H1 (cell line): ENCODE data around the gene FADS3. TPM values are rescaled to one million over a fixed set of nuclear protein-coding genes. Genes with fewer than 3 reads are reported as not detected.

Experiments used
- CTCF ChIA-PET: fragments of 300-600 bp; sonication (Branson Sonifier 250); formaldehyde crosslinking; loops from one replicate; lab custom pipeline; 2021; ENCODE audit not compliant: partially characterized antibody; lab: Charles Lee
- POLR2A ChIA-PET: fragments of 300-600 bp; sonication (Branson Sonifier 250); formaldehyde crosslinking; loops from one replicate; lab custom pipeline; 2021; ENCODE audit warnings: inconsistent platforms; ENCODE audit not compliant: partially characterized antibody; lab: Charles Lee
- DNase-seq, 2 experiments: peaks; one replicate each; pipeline versions ENCODE4 v3.0.0 to v3.0.0-alpha.2; 2010 to 2022; ENCODE audit warnings: low spot score in 2 of 2, low read depth in 1 of 2, mixed read lengths in 1 of 2
- FAIRE-seq: peaks from 2 replicates; lab custom pipeline; 2011; peaks lifted over from hg19 to GRCh38; lab: Jason Lieb, UNC
- H2AFZ ChIP-seq: 2 replicates; pipeline ENCODE4 v1.8.1; 2012; ENCODE audit warnings: low read length, inconsistent platforms
- H2AK5ac ChIP-seq: 2 replicates; pipeline ENCODE4 v1.6.1; 2013; ENCODE audit warnings: low read depth, low read length
- H2BK120ac ChIP-seq: replicated peaks from 2 replicates; pipeline ENCODE3; 2013; ENCODE audit warnings: low read depth, low read length, inconsistent platforms
- H2BK12ac ChIP-seq: 2 replicates; pipeline ENCODE4 v1.6.1; 2013; ENCODE audit warnings: low read depth, low read length
- H2BK15ac ChIP-seq: 2 replicates; pipeline ENCODE4 v1.6.1; 2013; ENCODE audit warnings: low read length
- H2BK20ac ChIP-seq: 2 replicates; pipeline ENCODE4 v1.6.1; 2013; ENCODE audit warnings: low read length
- H2BK5ac ChIP-seq: 2 replicates; pipeline ENCODE4 v1.6.1; 2013; ENCODE audit warnings: low read depth, low read length
- H3K14ac ChIP-seq: 2 replicates; pipeline ENCODE4 v1.6.1; 2013; ENCODE audit warnings: inconsistent platforms; ENCODE audit not compliant: insufficient read length
- H3K18ac ChIP-seq: 2 replicates; pipeline ENCODE4 v1.6.1; 2013; ENCODE audit warnings: low read length; ENCODE audit errors: extremely low read depth
- H3K23ac ChIP-seq: 2 replicates; pipeline ENCODE4 v1.6.1; 2013; ENCODE audit warnings: inconsistent platforms; ENCODE audit not compliant: insufficient read length
- H3K23me2 ChIP-seq: 2 replicates; pipeline ENCODE4 v1.6.1; 2013; ENCODE audit warnings: low read depth, low read length
- H3K27ac ChIP-seq: 2 replicates; pipeline ENCODE4 v1.6.1; 2011; ENCODE audit warnings: low read depth, low read length, inconsistent platforms
- H3K27me3 ChIP-seq, 4 experiments: replicated peaks in 1 of 4; 1 replicate in 1 of 4; 2 replicates in 3 of 4; pipeline versions ENCODE4 v1.6.1 to v1.8.1; 2011 to 2013; ENCODE audit warnings: low read length in 3 of 4, mild to moderate bottlenecking in 3 of 4, inconsistent platforms in 2 of 4, mixed read lengths in 2 of 4, moderate library complexity in 1 of 4; ENCODE audit not compliant: control insufficient read depth in 3 of 4, insufficient read depth in 3 of 4; ENCODE audit errors: extremely low read depth in 1 of 4
- H3K36me3 ChIP-seq, 4 experiments: 2 replicates each; pipeline versions ENCODE4 v1.6.1 to v1.8.1; 2011 to 2013; ENCODE audit warnings: mild to moderate bottlenecking in 4 of 4, low read length in 3 of 4, moderate library complexity in 2 of 4, control low read depth in 1 of 4, inconsistent platforms in 1 of 4; ENCODE audit not compliant: insufficient read depth in 4 of 4, control insufficient read depth in 2 of 4
- H3K4ac ChIP-seq: replicated peaks from 2 replicates; pipeline ENCODE3; 2013; ENCODE audit warnings: low read length, low read depth, mixed read lengths, inconsistent platforms; ENCODE audit not compliant: insufficient read length
- H3K4me1 ChIP-seq, 4 experiments: replicated peaks in 1 of 4; 1 replicate in 1 of 4; 2 replicates in 3 of 4; pipeline versions ENCODE4 v1.6.1 to v1.8.1; 2011 to 2013; ENCODE audit warnings: low read length in 3 of 4, inconsistent platforms in 2 of 4, mixed read lengths in 1 of 4; ENCODE audit not compliant: insufficient read depth in 4 of 4, control insufficient read depth in 3 of 4
- H3K4me2 ChIP-seq, 2 experiments: 2 replicates each; pipeline versions ENCODE4 v1.6.1 to v1.8.1; 2011 to 2013; ENCODE audit warnings: low read depth in 2 of 2, low read length in 2 of 2, control low read depth in 1 of 2, inconsistent platforms in 1 of 2, mild to moderate bottlenecking in 1 of 2; ENCODE audit not compliant: insufficient read depth in 1 of 2
- H3K4me3 ChIP-seq, 4 experiments: fragments of 200-600, 300-600 bp in 1 of 4; sonication (generic), shearing (Covaris generic), sonication (Bioruptor Twin) in 1 of 4; 2 replicates each; pipeline versions ENCODE4 v1.5.1 to v1.8.1; 2011 to 2016; ENCODE audit warnings: low read length in 4 of 4, low read depth in 3 of 4, control low read depth in 2 of 4, inconsistent platforms in 2 of 4, mild to moderate bottlenecking in 2 of 4, mixed read lengths in 1 of 4, moderate library complexity in 1 of 4; ENCODE audit not compliant: insufficient read depth in 2 of 4; ENCODE audit errors: extremely low read depth in 1 of 4
- H3K56ac ChIP-seq: replicated peaks from 2 replicates; pipeline ENCODE3; 2013; ENCODE audit warnings: low read depth, mild to moderate bottlenecking, mixed read lengths, low read length, inconsistent platforms; ENCODE audit not compliant: insufficient read length
- H3K79me1 ChIP-seq: 2 replicates; pipeline ENCODE4 v1.6.1; 2013; ENCODE audit warnings: low read depth, low read length, control low read depth
- H3K79me2 ChIP-seq, 2 experiments: 2 replicates each; pipeline versions ENCODE4 v1.6.1 to v1.8.1; 2012 to 2013; ENCODE audit warnings: low read length in 2 of 2, mild to moderate bottlenecking in 2 of 2, inconsistent platforms in 1 of 2; ENCODE audit not compliant: insufficient read depth in 2 of 2, control insufficient read depth in 1 of 2
- H3K9ac ChIP-seq, 4 experiments: replicated peaks in 1 of 4; 1 replicate in 1 of 4; 2 replicates in 3 of 4; pipeline versions ENCODE4 v1.6.1 to v1.8.1; 2011 to 2013; ENCODE audit warnings: low read depth in 3 of 4, low read length in 3 of 4, control low read depth in 2 of 4, mild to moderate bottlenecking in 2 of 4, moderate library complexity in 2 of 4, inconsistent platforms in 1 of 4; ENCODE audit errors: extremely low read depth in 1 of 4
- H3K9me3 ChIP-seq, 2 experiments: 2 replicates each; pipeline versions ENCODE4 v1.6.1 to v1.8.1; 2012 to 2013; ENCODE audit warnings: mild to moderate bottlenecking in 2 of 2, moderate library complexity in 2 of 2, control low read depth in 1 of 2, inconsistent platforms in 1 of 2, low read depth in 1 of 2, low read length in 1 of 2, mixed read lengths in 1 of 2; ENCODE audit not compliant: insufficient read depth in 2 of 2
- H4K20me1 ChIP-seq, 2 experiments: replicated peaks in 1 of 2; 2 replicates each; pipeline versions ENCODE3 to v1.8.1; 2011 to 2013; ENCODE audit warnings: inconsistent platforms in 2 of 2, low read length in 2 of 2, mild to moderate bottlenecking in 1 of 2; ENCODE audit not compliant: insufficient read depth in 2 of 2, control insufficient read depth in 1 of 2
- H4K5ac ChIP-seq: 2 replicates; pipeline ENCODE4 v1.6.1; 2013; ENCODE audit warnings: low read length, low read depth, mixed read lengths, inconsistent platforms; ENCODE audit not compliant: insufficient read length
- H4K8ac ChIP-seq: 2 replicates; pipeline ENCODE4 v1.8.0; 2013; ENCODE audit warnings: mild to moderate bottlenecking, moderate library complexity, low read length, inconsistent platforms; ENCODE audit not compliant: insufficient read depth; ENCODE audit errors: extremely low read depth
- H4K91ac ChIP-seq: replicated peaks from 2 replicates; pipeline ENCODE3; 2013; ENCODE audit warnings: low read length, mixed read lengths, inconsistent platforms; ENCODE audit not compliant: insufficient read length
- BACH1 ChIP-seq: IDR thresholded peaks from 2 replicates; pipeline ENCODE4 v1.6.1; 2012; ENCODE audit warnings: low read length, improper control_type of control experiment
- BRCA1 ChIP-seq: IDR thresholded peaks from 2 replicates; pipeline ENCODE4 v1.6.1; 2012; ENCODE audit warnings: low read depth, low read length, improper control_type of control experiment
- CBX8 ChIP-seq: fragments of 300-800, 300-1000 bp; sonication (generic); IDR thresholded peaks from 2 replicates; pipeline ENCODE4 v1.7.1; 2016; ENCODE audit warnings: low read depth, low read length, borderline replicate concordance
- CHD2 ChIP-seq: IDR thresholded peaks from 2 replicates; pipeline ENCODE4 v1.6.1; 2012; ENCODE audit warnings: low read length, improper control_type of control experiment
- CTBP2 ChIP-seq: IDR thresholded peaks from 2 replicates; pipeline ENCODE4 v1.7.0; 2011; ENCODE audit warnings: borderline replicate concordance, mild to moderate bottlenecking, moderate library complexity, mixed read lengths, low read length; ENCODE audit not compliant: insufficient read depth, insufficient read length
- GABPA ChIP-seq: IDR thresholded peaks from 2 replicates; pipeline ENCODE4 v1.6.1; 2011; ENCODE audit warnings: mild to moderate bottlenecking, low read length, moderate library complexity, borderline replicate concordance; ENCODE audit not compliant: insufficient read depth
- HDAC6 ChIP-seq: IDR thresholded peaks from one replicate; pipeline ENCODE4 v1.7.1; 2012; ENCODE audit warnings: low read depth, mild to moderate bottlenecking, inconsistent platforms, low read length, moderate library complexity
- JUN ChIP-seq: IDR thresholded peaks from 2 replicates; pipeline ENCODE4 v1.6.1; 2011; ENCODE audit warnings: low read depth, mild to moderate bottlenecking, improper control_type of control experiment, low read length
- JUND ChIP-seq: IDR thresholded peaks from 2 replicates; pipeline ENCODE4 v1.6.1; 2011; ENCODE audit warnings: mild to moderate bottlenecking, improper control_type of control experiment, low read length
- KDM4A ChIP-seq: IDR thresholded peaks from one replicate; pipeline ENCODE4 v1.7.1; 2012; ENCODE audit warnings: low read depth, mild to moderate bottlenecking, moderate library complexity, low read length, inconsistent platforms; ENCODE audit not compliant: severe bottlenecking
- KDM5A ChIP-seq: fragments of 200-600 bp; IDR thresholded peaks from 2 replicates; pipeline ENCODE4 v1.7.1; 2012; ENCODE audit warnings: mild to moderate bottlenecking, low read length, inconsistent platforms, mixed read lengths
- MAFK ChIP-seq: IDR thresholded peaks from 2 replicates; pipeline ENCODE4 v1.6.1; 2012; ENCODE audit warnings: low read depth, mild to moderate bottlenecking, improper control_type of control experiment, low read length
- SP1 ChIP-seq: IDR thresholded peaks from 2 replicates; pipeline ENCODE4 v1.6.1; 2011; ENCODE audit warnings: low read depth, low read length
- SP4 ChIP-seq: IDR thresholded peaks from 2 replicates; pipeline ENCODE4 v1.6.1; 2012; ENCODE audit warnings: low read length, inconsistent platforms
- WGBS, 2 experiments: shearing (Covaris generic) in 1 of 2; methylation state at CpG; one replicate each; pipeline versions ENCODE4 v1.1.6 to v1.1.7; 2013 to 2015; ENCODE audit warnings: low lambda C conversion rate in 2 of 2, mixed read lengths in 2 of 2, inconsistent platforms in 1 of 2, low coverage in 1 of 2, missing lambda C conversion rate in 1 of 2; ENCODE audit not compliant: insufficient replicate concordance in 2 of 2, insufficient coverage in 1 of 2, insufficient read length in 1 of 2; ENCODE audit errors: extremely low coverage in 1 of 2, missing lambda C conversion rate in 1 of 2; 5-methylcytosine and 5-hydroxymethylcytosine counted together
- polyA plus RNA-seq, 7 experiments: library from polyadenylated mRNA; depleted of rRNA in 3 of 7; stranded (reverse) in 5 of 7; unstranded in 2 of 7; fragments of >200 nt in 5 of 7; fragments of 200-250 nt in 2 of 7; gene quantifications; 1 replicate in 5 of 7; 2 replicates in 1 of 7; 4 replicates in 1 of 7; pipeline versions ENCODE4 v1.2.1 to v1.2.3, GENCODE V29; 2011 to 2013; ENCODE audit warnings: missing spikeins in 2 of 7, mixed read lengths in 2 of 7
- total RNA-seq: library from RNA; stranded (reverse); fragmentation: NEBNext Ultra II Directional; extraction: Animal tissue kit (Norgen Biotek cat#: 25700); gene quantifications from 2 replicates; pipeline ENCODE4 v1.2.1, GENCODE V29; 2021

Gene FADS3
- total and polyA plus RNA-seq, 2 of the 8 experiments (the other 6 are each of a cell fraction or from before 2014, with no cell fraction given): 43.8 to 76.3 TPM

- H3K4ac ChIP-seq: no peak overlapping the region
- H3K27me3 ChIP-seq: no peaks in the 10 kb centered on the region
- H3K4me1 ChIP-seq: peaks cover 0 to 16% (median 8%) of the 10 kb centered on the region in 4 experiments; a peak in 5 of 7 replicates
- FAIRE-seq (no peak), DNase-seq (no peak)
- H3K4me2 ChIP-seq: no peak overlapping the region
- WGBS, 2 experiments: 94% methylated on average over 7 of the region's 7 CpGs; no CpG with 5 or more reads in 1 of the 2 experiments
- no peak overlapping the region for H3K27ac ChIP-seq
- H2BK12ac ChIP-seq: no peak overlapping the region
- H4K20me1 ChIP-seq: peaks cover 0 to 6% of the 10 kb centered on the region in 2 experiments
- H3K23me2 ChIP-seq: no peaks in the 10 kb centered on the region
- H3K9ac ChIP-seq: no peak overlapping the region
- no peak overlapping the region for H2BK15ac ChIP-seq
- CTCF ChIA-PET: interaction anchor here (1.2 to 13.5 kb wide), 7 partner anchors 9 to 229 kb away, joined by 3 to 172 read pairs (median 16); no protein-coding TSS in a partner anchor
- H4K8ac ChIP-seq: no peak overlapping the region; the same call in 1 of the 2 replicates
- no peak overlapping the region for H4K91ac ChIP-seq
- H3K14ac ChIP-seq: no peak overlapping the region
- no peak overlapping the region; the same call in 1 of the 2 replicates for H2AK5ac ChIP-seq
- H2BK5ac ChIP-seq: 0 out of 2 replicates have a peak overlapping the region, but pooled peaks have one; percentile 52
- H2BK20ac ChIP-seq: no peak overlapping the region
- H2BK120ac ChIP-seq: no peak overlapping the region
- H3K4me3 ChIP-seq: no peak overlapping the region
- H3K23ac ChIP-seq: no peak overlapping the region
- H3K79me1 ChIP-seq: no peaks in the 10 kb centered on the region
- H3K79me2 ChIP-seq: no peaks in the 10 kb centered on the region
- POLR2A ChIA-PET: interaction anchor here (0.6 to 4.1 kb wide), 10 partner anchors 10 to 167 kb away, joined by 3 to 15 read pairs (median 4); partner anchors contain the start of genes FADS1 and FADS2
- H2AFZ ChIP-seq: no peak overlapping the region
- H3K56ac ChIP-seq: no peak overlapping the region
- 0 out of 2 replicates have a peak overlapping the region, but pooled peaks have one; percentile 6 for H3K18ac ChIP-seq
- H4K5ac ChIP-seq: no peak overlapping the region
- peaks cover 0 to 4% (median 0%) of the 10 kb centered on the region in 4 experiments; a peak in 1 of 8 replicates for H3K36me3 ChIP-seq
- H3K9me3 ChIP-seq: no peaks in the 10 kb centered on the region
- TF ChIP-seq HDAC6: no peak
- no peak for TF ChIP-seq JUND
- TF ChIP-seq JUN: no peak
- TF ChIP-seq SP1: no peak
- TF ChIP-seq SP4: no peak
- TF ChIP-seq CHD2: no peak
- no peak for TF ChIP-seq CBX8
- TF ChIP-seq BACH1: no peak
- TF ChIP-seq GABPA: no peak
- no peak for TF ChIP-seq MAFK
- TF ChIP-seq KDM5A: no peak
- TF ChIP-seq BRCA1: no peak
- no peak for TF ChIP-seq CTBP2
- TF ChIP-seq KDM4A: no peak
Observed at GRCh38 chr11:61879152-61879551, 12.2 kb downstream of the FADS3 start.
